GM20000 (cell line): Measurements from ENCODE around the gene FOXG1.

Experiments
- DNase-seq: peaks from one replicate; pipeline ENCODE4 v3.0.0; 2012; ENCODE audit warnings: low spot score
- CTCF ChIP-seq: IDR thresholded peaks from 2 replicates; pipeline ENCODE4 v1.5.1; 2012; ENCODE audit warnings: mild to moderate bottlenecking, control low read depth; ENCODE audit errors: extremely low read depth, missing control alignments

Gene FOXG1

GRCh38 chr14:28767030-28767852, 654 bp downstream of the FOXG1 start:
- no peak for TF ChIP-seq CTCF
- DNase-seq = no peak

- TF ChIP-seq CTCF = no peak
- no peak for DNase-seq
These were observed 1.5 kb downstream of the FOXG1 start for GRCh38 chr14:28767853-28768741.

- TF ChIP-seq CTCF = no peak
- no peak for DNase-seq
These were observed 2.8 kb downstream of the FOXG1 start for GRCh38 chr14:28769276-28769880.

GRCh38 chr14:28770061-28770460, 3.5 kb downstream of the FOXG1 start:
- DNase-seq = no peak
- no peak for TF ChIP-seq CTCF

- no peak for TF ChIP-seq CTCF
- no peak for DNase-seq
These were observed 4.0 kb downstream of the FOXG1 start for GRCh38 chr14:28770630-28771029.

GRCh38 chr14:28771168-28771567, 4.6 kb downstream of the FOXG1 start:
- TF ChIP-seq CTCF = no peak
- DNase-seq = no peak

- TF ChIP-seq CTCF = no peak
- no peak for DNase-seq
These were observed 6.0 kb downstream of the FOXG1 start for GRCh38 chr14:28772613-28773012.
